Mesothelial cell of epicardium (in vitro differentiated cells): ENCODE measurements around the gene SDR42E2. TPM values are rescaled to one million over a fixed set of nuclear protein-coding genes. Genes with fewer than 3 reads are reported as not detected.
"Not testable (repeated sequence)": the region's sequence is repeated elsewhere in the genome, so short reads cannot be mapped to it uniquely, and the experiment has no call there.

Experiments used
- DNase-seq, 2 experiments: peaks; one replicate each; pipeline ENCODE4 v3.0.0; 2021; ENCODE audit warnings: low spot score in 2 of 2; ENCODE audit not compliant: unreplicated experiment in 2 of 2
- H3K27ac Mint-ChIP-seq: 2 replicates; pipeline ENCODE4 v1.8.0; 2021; ENCODE audit warnings: mixed read lengths
- H3K27me3 Mint-ChIP-seq: 2 replicates; pipeline ENCODE4 v1.8.0; 2021; ENCODE audit warnings: low read depth, mixed read lengths
- H3K36me3 Mint-ChIP-seq: 2 replicates; pipeline ENCODE4 v1.8.0; 2021; ENCODE audit warnings: mixed read lengths
- H3K4me1 Mint-ChIP-seq: 2 replicates; pipeline ENCODE4 v1.8.0; 2021; ENCODE audit warnings: mixed read lengths
- H3K4me3 Mint-ChIP-seq: 2 replicates; pipeline ENCODE4 v1.8.0; 2021; ENCODE audit warnings: mild to moderate bottlenecking, moderate library complexity, mixed read lengths
- H3K9me3 Mint-ChIP-seq: 2 replicates; pipeline ENCODE4 v1.8.0; 2021; ENCODE audit warnings: mixed read lengths
- total RNA-seq: library from RNA; stranded (reverse); gene quantifications from 3 replicates; pipeline ENCODE4 v1.2.1, GENCODE V29; 2021
- TF ChIP-seq, protein P1 (sequence below): fragments of 200-600 bp; sonication (generic); IDR thresholded peaks from one replicate; pipeline ENCODE4 v1.5.0; 2021; ENCODE audit warnings: antibody characterized with exemption; ENCODE audit not compliant: unreplicated experiment

Gene SDR42E2
- total RNA-seq, 1 donor from 2014 or later = 0.09 TPM

DNA sequence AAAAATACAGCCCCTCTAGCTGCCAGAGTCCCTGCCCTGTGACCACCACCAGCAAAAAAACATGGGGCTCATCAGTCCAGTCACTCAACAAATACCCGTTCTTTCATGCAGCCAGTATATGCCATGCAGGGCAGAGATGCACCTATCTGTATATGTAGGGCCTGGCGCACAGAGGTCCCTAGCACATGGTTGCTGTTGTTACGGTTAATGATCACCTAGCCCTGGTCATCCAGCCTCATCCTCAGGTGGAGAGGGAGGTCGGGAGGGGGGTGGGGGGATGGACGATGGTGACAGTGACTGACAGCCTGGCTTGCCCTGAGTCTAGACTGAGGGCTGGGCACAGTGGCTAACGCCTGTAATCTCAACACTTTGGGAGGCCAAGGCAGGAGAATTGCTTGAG, 1.5 kb downstream of the SDR42E2 start:
- no peak for DNase-seq
- H3K4me3 Mint-ChIP-seq = no peak overlapping the region
- peaks cover 5% of the 10 kb centered on the region for H3K9me3 Mint-ChIP-seq
- no peaks in the 10 kb centered on the region for H3K4me1 Mint-ChIP-seq
- no peak overlapping the region for H3K27ac Mint-ChIP-seq
- H3K36me3 Mint-ChIP-seq = no peaks in the 10 kb centered on the region
- peaks cover 52% of the 10 kb centered on the region for H3K27me3 Mint-ChIP-seq
- TF ChIP-seq, protein P1, sequence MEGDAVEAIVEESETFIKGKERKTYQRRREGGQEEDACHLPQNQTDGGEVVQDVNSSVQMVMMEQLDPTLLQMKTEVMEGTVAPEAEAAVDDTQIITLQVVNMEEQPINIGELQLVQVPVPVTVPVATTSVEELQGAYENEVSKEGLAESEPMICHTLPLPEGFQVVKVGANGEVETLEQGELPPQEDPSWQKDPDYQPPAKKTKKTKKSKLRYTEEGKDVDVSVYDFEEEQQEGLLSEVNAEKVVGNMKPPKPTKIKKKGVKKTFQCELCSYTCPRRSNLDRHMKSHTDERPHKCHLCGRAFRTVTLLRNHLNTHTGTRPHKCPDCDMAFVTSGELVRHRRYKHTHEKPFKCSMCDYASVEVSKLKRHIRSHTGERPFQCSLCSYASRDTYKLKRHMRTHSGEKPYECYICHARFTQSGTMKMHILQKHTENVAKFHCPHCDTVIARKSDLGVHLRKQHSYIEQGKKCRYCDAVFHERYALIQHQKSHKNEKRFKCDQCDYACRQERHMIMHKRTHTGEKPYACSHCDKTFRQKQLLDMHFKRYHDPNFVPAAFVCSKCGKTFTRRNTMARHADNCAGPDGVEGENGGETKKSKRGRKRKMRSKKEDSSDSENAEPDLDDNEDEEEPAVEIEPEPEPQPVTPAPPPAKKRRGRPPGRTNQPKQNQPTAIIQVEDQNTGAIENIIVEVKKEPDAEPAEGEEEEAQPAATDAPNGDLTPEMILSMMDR = no peak

DNA sequence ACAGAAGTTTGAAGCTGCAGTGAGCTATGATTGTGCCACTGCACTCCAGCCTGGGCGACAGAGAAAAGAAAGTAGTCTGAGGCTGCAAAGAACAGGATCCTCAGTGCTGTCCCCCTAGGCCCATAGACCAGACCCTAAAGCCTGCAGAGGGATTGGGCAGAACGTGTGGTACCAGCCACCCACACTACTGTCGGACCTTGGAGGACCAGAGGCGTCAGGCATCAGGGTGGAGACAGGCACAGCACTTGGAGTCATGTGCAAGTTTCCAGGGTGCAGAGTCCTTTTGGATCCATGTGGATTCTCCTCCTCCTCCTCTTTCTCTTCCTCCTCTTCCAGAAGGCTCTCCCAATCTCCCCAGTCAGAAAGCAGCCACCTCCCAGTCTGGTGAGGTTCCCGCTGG, 2.2 kb downstream of the SDR42E2 start:
- no peak for DNase-seq
- Mint-ChIP-seq H3K36me3 (no peaks in the 10 kb centered on the region), H3K9me3 (peaks cover 5% of the 10 kb centered on the region), H3K4me1 (no peaks in the 10 kb centered on the region), H3K4me3 (no peak overlapping the region), H3K27ac (no peak overlapping the region), H3K27me3 (peaks cover 46% of the 10 kb centered on the region)
- TF ChIP-seq, protein P1 = no peak

DNA sequence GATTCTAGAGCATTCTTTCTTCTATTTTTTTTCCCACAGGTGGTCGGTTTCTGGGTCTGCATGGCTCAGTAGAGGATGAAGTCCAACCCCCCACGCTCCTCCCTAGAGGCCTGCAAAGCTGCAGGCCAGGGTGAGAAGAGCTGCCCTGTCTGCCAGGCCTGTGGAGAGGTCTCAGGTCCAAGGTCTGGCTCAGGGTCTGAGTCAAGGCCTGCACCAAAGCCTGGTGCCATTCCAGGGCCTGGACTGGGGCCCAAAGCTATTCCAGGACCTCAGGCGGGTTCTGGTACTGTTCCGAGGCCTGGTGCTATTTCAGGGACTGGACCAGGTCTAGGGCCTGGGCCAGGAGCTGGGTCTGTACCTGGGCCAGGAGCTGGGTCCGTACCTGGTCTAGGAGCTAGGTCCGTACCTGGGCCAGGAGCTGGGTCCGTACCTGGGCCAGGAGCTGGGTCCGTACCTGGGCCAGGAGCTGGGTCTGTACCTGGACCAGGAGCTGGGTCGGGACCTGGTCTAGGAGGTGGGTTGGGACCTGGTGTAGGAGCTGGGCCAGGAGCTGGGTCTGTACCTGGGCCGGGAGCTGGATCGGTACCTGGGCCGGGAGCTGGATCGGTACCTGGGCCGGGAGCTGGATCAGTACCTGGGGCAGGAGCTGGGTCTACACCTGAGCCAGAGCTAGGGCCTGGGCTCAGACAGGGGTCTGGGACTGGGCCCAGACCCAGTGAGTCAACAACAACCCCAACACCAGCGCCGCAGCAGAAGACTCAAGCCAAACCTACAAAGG, 3.4 kb downstream of the SDR42E2 start:
- no peak overlapping the region for H3K27ac Mint-ChIP-seq
- H3K27me3 Mint-ChIP-seq = peaks cover 34% of the 10 kb centered on the region
- no peaks in the 10 kb centered on the region for H3K36me3 Mint-ChIP-seq
- no peak overlapping the region for H3K4me3 Mint-ChIP-seq
- TF ChIP-seq, protein P1 = no peak
- no peaks in the 10 kb centered on the region for H3K4me1 Mint-ChIP-seq
- H3K9me3 Mint-ChIP-seq = peaks cover 5% of the 10 kb centered on the region
- DNase-seq = no peak

DNA sequence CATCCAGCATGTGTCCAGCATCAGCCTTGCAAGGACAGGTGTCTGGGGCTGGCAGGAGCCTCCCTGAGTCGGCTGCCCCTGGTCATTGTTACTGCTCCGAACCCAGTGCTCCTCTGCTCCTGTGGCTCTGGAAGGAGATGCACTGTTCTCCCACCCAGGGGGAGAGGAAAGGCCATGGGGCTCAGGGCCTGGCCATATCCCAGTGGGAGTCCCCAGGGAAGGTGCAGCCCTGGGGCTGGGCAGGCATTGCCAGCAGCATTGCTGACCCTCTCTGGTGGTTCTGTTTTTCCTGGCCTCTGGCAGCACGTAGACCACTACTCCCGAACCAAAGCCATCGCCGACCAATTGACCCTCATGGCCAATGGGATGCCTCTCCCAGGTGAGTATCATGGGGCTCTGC, 9.6 kb downstream of the SDR42E2 start:
- Mint-ChIP-seq H3K36me3 (no peaks in the 10 kb centered on the region), H3K4me3 (no peak overlapping the region), H3K9me3 (no peaks in the 10 kb centered on the region), H3K27me3 (no peaks in the 10 kb centered on the region), H3K4me1 (no peaks in the 10 kb centered on the region), H3K27ac (no peak overlapping the region)
- no peak for DNase-seq
- TF ChIP-seq, protein P1 = no peak

DNA sequence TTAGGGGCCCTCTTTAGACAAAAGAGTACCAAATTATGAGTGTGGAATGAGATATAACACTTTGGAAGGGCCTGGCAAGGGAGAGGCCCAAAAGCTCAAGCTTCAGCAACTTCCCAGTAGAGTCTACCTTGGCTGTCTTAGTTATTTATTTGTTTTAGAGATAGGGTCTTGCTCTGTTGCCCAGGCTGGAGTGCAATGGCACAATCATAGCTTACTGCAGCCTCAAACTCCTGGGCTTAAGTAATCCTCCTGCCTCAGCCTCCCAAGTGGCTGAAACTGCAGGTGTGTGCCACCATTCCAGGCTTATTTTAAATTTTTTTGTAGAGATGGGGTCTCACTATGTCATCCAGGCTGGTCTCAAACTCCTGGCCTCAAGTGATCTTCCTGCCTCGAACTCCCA, 10.3 kb downstream of the SDR42E2 start:
- not testable (repeated sequence) for H3K27me3 Mint-ChIP-seq

DNA sequence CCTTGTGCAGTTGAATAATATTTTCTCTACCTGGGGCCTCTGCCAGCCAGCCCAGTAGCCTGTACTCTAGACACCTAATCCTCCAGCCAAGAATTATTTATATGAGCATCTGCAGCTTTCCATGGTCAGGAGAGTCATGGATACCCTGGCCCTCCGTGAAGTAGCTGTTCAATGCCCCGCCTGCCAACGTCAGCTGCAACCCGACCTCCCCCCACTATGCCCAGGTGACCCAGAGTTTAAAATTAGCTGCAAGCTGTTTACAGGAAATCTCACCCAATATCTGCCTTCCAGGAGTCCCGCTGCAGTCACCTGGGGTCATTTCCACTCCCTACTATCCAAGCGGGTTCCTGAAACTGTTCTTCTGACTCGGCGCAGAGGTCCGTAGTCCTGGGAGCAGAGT, 12.3 kb downstream of the SDR42E2 start:
- peaks cover 8% of the 10 kb centered on the region for H3K27me3 Mint-ChIP-seq
- TF ChIP-seq, protein P1 = no peak
- no peaks in the 10 kb centered on the region for H3K9me3 Mint-ChIP-seq
- no peak overlapping the region for H3K4me3 Mint-ChIP-seq
- H3K27ac Mint-ChIP-seq = no peak overlapping the region
- no peaks in the 10 kb centered on the region for H3K4me1 Mint-ChIP-seq
- no peaks in the 10 kb centered on the region for H3K36me3 Mint-ChIP-seq
- DNase-seq = no peak

More for the DNA sequence above, 10.3 kb downstream of the SDR42E2 start:
- H3K36me3 Mint-ChIP-seq, H3K9me3 Mint-ChIP-seq, H3K27ac Mint-ChIP-seq, H3K4me3 Mint-ChIP-seq, DNase-seq, H3K4me1 Mint-ChIP-seq: not testable (repeated sequence)
